Ishikawa (cell line): ENCODE measurements around the gene CCT3.

Source experiments
- CEBPB ChIP-seq: IDR thresholded peaks from 2 replicates; pipeline ENCODE4 v1.6.1; 2012
- CREB1 ChIP-seq: IDR thresholded peaks from 2 replicates; pipeline ENCODE4 v1.6.1; 2012; ENCODE audit warnings: low read depth
- EGR1 ChIP-seq: IDR thresholded peaks from 2 replicates; pipeline ENCODE4 v1.6.1; 2012
- EP300 ChIP-seq: IDR thresholded peaks from 2 replicates; pipeline ENCODE4 v1.6.1; 2012; ENCODE audit warnings: borderline replicate concordance
- FOXM1 ChIP-seq: IDR thresholded peaks from 2 replicates; pipeline ENCODE4 v1.6.1; 2012; ENCODE audit warnings: low read depth, borderline replicate concordance
- NFIC ChIP-seq: IDR thresholded peaks from 2 replicates; pipeline ENCODE4 v1.6.1; 2012
- RAD21 ChIP-seq: IDR thresholded peaks from 2 replicates; pipeline ENCODE4 v1.6.1; 2012; ENCODE audit warnings: low read depth
- TAF1 ChIP-seq: IDR thresholded peaks from 2 replicates; pipeline ENCODE4 v1.6.1; 2012; ENCODE audit warnings: low read depth, mild to moderate bottlenecking
- TCF12 ChIP-seq: IDR thresholded peaks from 2 replicates; pipeline ENCODE4 v1.6.1; 2012; ENCODE audit warnings: low read depth
- TEAD4 ChIP-seq: IDR thresholded peaks from 2 replicates; pipeline ENCODE4 v1.6.1; 2012
- YY1 ChIP-seq: IDR thresholded peaks from 2 replicates; pipeline ENCODE4 v1.6.1; 2012; ENCODE audit warnings: low read depth
- ZBTB7A ChIP-seq: IDR thresholded peaks from 2 replicates; pipeline ENCODE4 v1.6.1; 2012; ENCODE audit warnings: low read depth
- TF ChIP-seq, protein P1 (sequence below): IDR thresholded peaks from 2 replicates; pipeline ENCODE4 v1.6.1; 2012
- TF ChIP-seq, protein P2 (sequence below): IDR thresholded peaks from 2 replicates; pipeline ENCODE4 v1.6.1; 2012; ENCODE audit warnings: low read depth, mild to moderate bottlenecking
- TF ChIP-seq, protein P3 (sequence below): IDR thresholded peaks from 2 replicates; pipeline ENCODE4 v1.6.1; 2012

CCT3 gene

DNA sequence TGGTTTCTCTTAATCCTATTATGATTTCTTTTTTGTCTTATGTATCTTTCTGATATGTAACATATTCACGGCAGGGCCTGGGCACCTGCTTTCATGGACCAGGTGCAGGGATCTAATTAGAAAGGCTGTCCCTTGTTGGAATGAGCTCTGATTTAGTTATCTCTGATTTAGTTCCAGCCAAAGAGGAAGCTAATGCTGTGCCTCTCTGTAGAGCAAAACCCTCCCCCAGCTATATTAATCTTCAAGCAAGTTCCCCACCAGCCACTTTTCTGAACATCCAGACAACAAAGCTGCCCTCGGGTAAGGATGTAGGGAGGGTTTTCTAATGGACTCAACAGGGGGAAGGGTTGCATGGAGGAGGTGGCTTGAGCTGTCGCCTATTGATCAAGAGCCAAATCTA lies 6.3 kb upstream of the CCT3 start:
- no peak for TF ChIP-seq TAF1
- no peak for TF ChIP-seq EGR1
- TF ChIP-seq EP300 = no peak
- TF ChIP-seq CREB1 = no peak
- no peak for TF ChIP-seq TCF12
- TF ChIP-seq, protein P1, sequence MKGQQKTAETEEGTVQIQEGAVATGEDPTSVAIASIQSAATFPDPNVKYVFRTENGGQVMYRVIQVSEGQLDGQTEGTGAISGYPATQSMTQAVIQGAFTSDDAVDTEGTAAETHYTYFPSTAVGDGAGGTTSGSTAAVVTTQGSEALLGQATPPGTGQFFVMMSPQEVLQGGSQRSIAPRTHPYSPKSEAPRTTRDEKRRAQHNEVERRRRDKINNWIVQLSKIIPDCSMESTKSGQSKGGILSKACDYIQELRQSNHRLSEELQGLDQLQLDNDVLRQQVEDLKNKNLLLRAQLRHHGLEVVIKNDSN = no peak
- no peak for TF ChIP-seq NFIC
- TF ChIP-seq, protein P2, sequence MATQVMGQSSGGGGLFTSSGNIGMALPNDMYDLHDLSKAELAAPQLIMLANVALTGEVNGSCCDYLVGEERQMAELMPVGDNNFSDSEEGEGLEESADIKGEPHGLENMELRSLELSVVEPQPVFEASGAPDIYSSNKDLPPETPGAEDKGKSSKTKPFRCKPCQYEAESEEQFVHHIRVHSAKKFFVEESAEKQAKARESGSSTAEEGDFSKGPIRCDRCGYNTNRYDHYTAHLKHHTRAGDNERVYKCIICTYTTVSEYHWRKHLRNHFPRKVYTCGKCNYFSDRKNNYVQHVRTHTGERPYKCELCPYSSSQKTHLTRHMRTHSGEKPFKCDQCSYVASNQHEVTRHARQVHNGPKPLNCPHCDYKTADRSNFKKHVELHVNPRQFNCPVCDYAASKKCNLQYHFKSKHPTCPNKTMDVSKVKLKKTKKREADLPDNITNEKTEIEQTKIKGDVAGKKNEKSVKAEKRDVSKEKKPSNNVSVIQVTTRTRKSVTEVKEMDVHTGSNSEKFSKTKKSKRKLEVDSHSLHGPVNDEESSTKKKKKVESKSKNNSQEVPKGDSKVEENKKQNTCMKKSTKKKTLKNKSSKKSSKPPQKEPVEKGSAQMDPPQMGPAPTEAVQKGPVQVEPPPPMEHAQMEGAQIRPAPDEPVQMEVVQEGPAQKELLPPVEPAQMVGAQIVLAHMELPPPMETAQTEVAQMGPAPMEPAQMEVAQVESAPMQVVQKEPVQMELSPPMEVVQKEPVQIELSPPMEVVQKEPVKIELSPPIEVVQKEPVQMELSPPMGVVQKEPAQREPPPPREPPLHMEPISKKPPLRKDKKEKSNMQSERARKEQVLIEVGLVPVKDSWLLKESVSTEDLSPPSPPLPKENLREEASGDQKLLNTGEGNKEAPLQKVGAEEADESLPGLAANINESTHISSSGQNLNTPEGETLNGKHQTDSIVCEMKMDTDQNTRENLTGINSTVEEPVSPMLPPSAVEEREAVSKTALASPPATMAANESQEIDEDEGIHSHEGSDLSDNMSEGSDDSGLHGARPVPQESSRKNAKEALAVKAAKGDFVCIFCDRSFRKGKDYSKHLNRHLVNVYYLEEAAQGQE = no peak
- no peak for TF ChIP-seq TEAD4
- no peak for TF ChIP-seq CEBPB
- TF ChIP-seq RAD21 = no peak
- TF ChIP-seq FOXM1 = no peak
- TF ChIP-seq ZBTB7A = no peak
- TF ChIP-seq YY1 = no peak
- TF ChIP-seq, protein P3, sequence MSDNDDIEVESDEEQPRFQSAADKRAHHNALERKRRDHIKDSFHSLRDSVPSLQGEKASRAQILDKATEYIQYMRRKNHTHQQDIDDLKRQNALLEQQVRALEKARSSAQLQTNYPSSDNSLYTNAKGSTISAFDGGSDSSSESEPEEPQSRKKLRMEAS = no peak

DNA sequence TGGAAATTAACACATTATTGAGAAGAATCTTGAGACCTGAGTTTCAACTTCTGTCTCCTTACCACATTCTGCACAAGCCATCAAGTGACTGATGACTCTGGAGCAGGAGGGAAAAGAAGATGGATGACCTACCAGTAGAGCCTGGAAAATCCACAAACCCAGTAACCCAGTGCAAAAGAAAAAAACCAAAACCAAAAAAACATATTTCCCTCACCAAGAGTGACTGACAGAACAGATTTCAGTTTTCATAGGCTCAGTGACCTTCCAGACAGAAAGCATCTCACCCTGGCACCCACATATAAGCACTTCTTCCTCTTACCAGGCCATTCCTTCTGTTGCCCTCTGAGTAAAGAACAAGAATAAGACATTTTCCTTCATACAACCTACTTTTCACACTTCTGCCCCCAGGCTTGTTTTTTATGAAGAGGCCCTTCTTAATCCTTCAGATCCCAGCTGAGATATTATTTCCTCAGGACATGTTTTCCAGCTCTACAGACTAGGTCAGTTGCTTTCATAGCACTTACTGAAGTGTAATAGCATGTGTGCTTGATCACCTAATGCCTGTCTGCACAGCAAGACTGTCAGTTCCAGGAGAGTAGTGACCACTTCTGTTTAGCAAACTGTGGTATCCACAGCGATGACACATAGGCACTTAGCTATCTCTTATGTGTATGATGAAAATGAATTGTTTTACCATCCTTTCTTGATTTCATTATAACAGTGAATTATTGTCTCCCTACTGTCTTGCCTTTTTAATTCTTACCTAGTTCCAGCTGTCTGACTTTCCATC lies 4.3 kb upstream of the CCT3 start:
- TF ChIP-seq EGR1 (no peak), RAD21 (no peak), EP300 (no peak), CREB1 (no peak), ZBTB7A (no peak), TCF12 (no peak), CEBPB (no peak), YY1 (no peak), TEAD4 (no peak)
- TF ChIP-seq, protein P2 = no peak
- TF ChIP-seq, protein P3 = no peak
- TF ChIP-seq, protein P1 = no peak

DNA sequence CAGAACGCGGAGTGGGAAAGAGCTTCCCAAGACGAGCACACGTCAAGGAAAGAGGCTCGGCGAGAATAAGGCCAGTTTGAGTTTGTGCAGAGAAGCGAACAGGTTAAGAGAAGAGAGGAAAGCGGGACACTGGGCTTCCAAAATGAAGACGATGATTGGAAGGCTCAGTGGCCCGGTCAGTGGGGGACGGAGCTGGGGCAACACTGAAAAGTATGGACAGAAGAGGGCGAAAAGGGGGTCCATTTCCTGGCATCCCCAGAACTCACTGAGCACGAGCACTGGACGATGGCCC lies 258 bp downstream of the CCT3 start:
- TF ChIP-seq, protein P3 = no peak
- no peak for TF ChIP-seq TEAD4
- no peak for TF ChIP-seq CEBPB
- TF ChIP-seq ZBTB7A = no peak
- TF ChIP-seq YY1 = no peak
- TF ChIP-seq TCF12 = no peak
- TF ChIP-seq RAD21 = no peak
- no peak for TF ChIP-seq NFIC
- no peak for TF ChIP-seq EP300
- TF ChIP-seq EGR1 = no peak
- no peak for TF ChIP-seq TAF1
- no peak for TF ChIP-seq CREB1
- TF ChIP-seq, protein P1 = no peak
- TF ChIP-seq, protein P2 = no peak
- TF ChIP-seq FOXM1 = no peak
